Measurements from ENCODE around the gene CTAGE1. TPM values are rescaled to one million over a fixed set of nuclear protein-coding genes. Genes with fewer than 3 reads are reported as not detected.
"Not testable (repeated sequence)": the region's sequence is repeated elsewhere in the genome, so short reads cannot be mapped to it uniquely, and the experiment has no call there.

CTAGE1 gene, protein sequence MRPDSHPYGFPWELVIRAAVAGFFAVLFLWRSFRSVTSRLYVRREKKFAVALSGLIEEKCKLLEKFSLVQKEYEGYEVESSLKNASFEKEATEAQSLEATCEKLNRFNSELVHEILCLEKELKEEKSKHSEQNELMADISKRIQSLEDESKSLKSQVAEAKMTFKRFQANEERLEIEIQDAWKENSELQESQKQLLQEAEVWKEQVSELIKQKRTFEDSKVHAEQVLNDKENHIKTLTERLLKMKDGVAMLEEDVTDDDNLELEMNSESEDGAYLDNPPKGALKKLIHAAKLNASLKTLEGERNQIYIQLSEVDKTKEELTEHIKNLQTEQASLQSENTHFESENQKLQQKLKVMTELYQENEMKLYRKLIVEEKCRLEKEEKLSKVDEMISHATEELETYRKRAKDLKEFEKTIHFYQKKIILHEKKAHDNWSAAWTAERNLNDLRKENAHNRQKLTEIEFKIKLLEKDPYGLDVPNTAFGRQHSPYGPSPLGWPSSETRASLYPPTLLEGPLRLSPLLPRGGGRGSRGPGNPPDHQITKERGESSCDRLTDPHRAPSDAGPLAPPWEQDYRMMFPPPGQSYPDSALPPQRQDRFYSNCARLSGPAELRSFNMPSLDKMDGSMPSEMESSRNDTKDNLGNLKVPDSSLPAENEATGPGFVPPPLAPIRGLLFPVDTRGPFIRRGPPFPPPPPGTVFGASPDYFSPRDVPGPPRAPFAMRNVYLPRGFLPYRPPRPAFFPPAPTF
- 8.9 TPM for total RNA-seq (ENCODE audit: insufficient read depth, low replicate concordance)

DNA sequence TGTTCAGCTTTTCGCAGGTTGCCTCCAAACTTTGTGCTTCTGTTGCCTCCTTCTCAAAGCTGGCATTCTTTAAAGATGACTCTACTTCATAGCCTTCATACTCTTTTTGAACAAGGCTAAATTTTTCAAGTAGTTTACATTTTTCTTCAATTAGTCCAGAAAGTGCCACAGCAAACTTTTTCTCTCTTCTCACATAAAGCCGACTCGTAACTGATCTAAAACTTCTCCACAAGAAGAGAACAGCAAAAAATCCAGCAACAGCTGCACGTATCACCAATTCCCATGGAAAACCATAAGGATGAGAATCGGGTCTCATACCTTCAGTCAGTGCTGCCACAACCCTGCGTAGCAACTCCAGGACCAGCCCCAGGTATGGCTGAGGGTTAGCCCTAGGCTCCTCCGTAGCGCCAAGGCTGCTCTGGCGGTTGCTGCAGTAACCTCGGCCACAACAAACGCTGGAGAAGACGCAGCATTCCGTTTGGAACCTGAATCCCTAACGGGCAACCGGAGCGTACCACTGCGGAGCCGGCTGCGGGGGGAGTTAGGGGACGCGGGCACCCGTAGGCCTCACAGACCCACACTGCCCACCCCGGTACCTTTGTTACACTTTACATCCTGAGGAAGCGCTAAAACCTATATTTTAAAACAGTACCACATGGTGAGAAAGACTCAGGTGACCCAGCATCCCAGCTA is at the start of gene CTAGE1:
CTAGE1 (minus strand) TSS at position 420 of the 693 bp plus-strand sequence; CDS start at position 316, 104 bp downstream.
- no peak for DNase-seq (ENCODE audit: low spot score)

DNA sequence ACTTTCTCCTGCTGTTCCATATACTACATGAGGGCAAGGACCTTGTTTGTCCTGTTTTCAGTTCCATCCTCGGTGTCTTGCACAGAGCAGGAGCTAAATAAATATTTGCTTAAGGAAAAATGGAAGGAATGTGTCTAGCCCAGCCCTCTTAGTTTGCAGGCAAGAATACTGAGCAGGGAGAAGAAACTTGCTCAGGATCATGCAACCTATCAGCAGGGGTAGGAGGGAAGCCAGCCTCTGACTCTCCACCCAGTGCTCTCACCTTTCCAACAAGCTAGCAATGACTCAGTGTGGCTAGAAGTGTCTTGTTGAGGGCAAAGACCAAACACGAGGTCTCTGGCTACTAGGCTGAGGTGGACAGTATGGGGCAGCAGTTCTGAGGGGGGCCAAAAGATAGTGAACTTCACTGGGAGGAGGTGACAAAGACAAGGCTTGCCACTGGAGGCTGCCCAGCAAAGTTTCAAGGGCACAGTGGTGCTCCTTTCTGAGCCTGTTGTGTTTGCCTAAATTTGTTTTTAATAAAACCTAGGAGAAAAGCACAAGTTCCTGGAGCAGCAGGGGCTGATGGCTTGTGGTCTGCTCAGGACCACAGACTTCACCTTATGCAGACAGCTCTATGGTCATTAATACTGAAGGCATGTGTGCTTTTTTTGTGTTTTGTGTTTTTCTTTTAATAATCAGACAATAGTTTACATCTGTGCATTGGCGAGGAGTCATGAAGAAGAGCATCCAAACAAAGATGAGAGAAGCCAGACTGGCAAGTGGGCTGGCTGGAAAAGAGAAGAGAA is 49.1 kb upstream of the CTAGE1 start:
- DNase-seq (ENCODE audit: low spot score) = peak; percentile 74

DNA sequence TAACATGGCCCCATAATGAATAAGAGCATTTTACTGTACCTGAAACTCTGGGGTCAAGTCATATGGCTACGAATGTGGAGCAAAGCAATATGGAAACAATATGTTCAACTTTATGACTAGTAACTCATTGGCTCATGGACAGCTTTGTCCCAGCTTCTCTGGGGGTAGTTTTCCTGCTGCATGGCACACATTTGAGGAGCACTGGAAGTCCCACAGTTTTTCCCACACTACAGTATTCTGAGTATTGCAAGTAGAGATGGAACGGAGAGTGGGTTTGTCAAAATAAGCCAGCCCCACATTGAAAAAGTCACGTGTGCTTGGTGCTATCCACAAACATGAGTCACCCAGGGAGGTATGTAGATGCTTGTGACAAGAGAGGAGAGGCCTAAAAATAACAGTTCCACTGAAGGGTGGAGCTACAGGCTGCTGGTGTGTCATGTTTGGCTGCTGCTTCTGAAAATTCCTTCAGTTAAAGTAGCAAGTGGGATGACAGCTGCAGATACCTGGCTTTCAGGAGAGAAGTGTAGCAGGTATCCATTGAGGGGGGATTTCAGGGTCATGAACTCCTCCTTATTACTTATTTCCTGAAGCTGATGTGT is 48.2 kb upstream of the CTAGE1 start:
- peak; percentile 92 for DNase-seq (ENCODE audit: low spot score)

DNA sequence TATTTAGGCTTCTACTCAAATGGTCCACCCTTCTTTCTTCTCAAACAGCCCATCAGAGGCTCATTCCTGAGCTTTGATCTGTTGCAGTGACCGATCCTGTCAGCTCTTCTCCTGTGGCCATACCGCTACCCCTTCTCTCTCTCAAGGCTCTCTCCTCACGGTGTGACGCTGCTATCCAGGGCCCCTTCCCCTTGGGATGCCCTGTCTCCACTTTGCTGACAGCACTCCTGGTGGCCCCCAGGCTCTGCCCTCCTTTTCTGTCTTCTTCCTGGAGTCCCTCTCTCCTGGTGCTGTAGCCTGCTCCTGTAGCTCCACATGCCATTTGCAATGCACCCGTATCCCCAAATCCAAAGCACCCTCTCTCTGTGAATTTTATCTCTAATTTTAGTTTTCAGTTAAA is 45.4 kb upstream of the CTAGE1 start:
- DNase-seq (ENCODE audit: low spot score) = no peak

DNA sequence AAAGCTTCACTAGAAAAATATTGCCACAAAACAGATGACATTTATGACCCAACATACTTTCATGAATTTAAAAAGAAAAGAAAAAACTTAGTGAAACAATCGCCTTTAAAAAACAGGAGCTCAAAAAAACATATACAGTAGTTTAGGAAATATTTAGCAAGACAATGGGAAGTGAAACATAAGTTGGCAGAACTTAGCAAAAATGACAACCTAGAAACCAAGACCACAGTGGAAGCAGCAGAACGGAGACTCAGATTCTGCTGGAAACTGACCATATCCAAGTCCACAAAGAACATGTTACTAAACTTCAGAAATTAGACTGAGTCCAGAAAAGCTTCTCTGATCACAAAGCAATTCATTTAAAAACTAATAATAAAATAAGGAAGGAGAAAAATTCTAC is 41.8 kb upstream of the CTAGE1 start:
- no peak for DNase-seq (ENCODE audit: low spot score)

DNA sequence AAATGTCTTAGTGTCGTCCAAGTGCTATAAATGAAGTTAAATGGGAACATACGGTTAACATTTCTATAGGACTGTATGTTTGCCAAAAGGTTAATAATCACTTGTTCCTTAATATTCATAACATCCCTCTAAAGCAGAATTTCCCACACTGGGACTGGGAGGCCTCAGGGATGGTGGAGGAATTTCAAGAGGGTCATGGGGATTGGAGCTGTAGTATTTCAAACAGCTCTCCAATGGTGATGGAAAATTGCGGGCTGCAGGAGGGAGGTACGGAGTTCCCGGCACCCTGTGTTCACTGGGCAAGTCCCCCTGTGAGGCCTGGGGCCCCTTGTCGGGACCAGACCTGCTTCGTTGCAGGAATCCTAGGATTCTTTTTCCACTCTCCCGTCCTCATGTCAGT is 39.8 kb upstream of the CTAGE1 start:
- DNase-seq (ENCODE audit: low spot score) = no peak

DNA sequence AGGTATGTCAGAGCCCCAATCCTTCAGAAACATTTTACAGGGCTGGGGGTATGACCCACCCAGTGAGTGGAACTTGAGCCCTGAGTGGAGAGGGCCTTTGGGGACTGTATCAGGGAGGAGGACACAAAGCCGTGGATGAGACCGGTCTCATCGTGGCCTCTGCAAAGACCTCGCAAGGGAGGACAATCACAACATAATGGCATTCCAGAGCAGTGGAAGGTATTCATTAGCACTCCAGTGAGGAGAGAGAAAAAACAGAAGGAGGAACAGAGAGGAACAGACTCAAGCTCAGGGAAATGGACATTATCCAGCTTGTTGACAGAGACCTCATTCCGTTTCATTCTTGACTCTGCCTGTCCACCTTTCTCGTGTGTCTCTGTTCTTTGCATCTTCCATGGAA is 38.8 kb upstream of the CTAGE1 start:
- DNase-seq (ENCODE audit: low spot score) = no peak

DNA sequence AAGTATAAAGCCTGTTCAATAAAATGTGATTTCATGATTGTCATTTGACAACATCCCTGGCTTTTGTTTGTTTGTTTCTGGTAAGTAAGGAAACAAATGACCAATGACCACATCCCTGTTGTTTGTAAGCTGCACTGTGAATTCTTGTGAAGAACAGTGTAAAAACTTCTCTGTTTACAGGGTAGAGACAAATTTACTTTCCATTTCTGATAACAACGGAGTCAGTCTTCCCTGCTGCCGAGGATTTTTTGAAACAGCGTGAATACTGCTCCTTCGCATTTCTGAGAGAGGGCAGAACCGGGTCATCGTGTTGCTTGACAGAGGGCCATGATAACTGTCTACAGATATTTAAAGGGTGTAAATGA is 38.4 kb upstream of the CTAGE1 start:
- DNase-seq (ENCODE audit: low spot score) = peak; percentile 64

DNA sequence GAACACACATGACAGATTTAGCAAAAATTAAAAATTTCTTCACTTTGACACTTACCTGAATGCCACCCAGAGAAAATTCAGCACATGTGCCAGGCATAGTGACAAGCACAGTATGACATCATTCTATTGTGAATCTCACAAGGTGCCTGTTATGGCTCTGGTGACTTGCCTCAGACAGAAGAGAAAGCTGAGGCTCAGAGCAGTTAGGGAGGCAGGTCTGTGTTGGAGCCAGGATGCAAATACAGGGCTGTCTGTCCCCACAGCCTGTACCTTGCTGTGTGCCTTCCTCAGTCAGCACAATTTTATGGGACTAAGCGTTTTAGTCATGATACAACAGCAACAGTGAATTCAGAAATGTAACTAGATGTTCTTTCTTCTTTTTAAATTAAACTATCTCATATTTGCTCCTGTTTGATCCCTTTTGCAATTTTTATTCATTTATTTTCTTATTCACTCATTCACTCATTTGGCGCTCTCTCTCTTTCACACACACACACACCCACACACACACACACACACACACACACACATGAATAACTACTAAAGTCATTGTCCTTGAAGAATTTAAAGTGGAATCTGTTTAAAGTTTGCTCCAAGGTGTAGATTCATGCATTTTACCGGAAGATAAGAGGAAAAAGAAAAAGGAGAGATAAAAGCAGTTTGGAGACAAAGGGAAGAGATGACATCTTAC is 37.9 kb upstream of the CTAGE1 start:
- no peak for DNase-seq (ENCODE audit: low spot score)

DNA sequence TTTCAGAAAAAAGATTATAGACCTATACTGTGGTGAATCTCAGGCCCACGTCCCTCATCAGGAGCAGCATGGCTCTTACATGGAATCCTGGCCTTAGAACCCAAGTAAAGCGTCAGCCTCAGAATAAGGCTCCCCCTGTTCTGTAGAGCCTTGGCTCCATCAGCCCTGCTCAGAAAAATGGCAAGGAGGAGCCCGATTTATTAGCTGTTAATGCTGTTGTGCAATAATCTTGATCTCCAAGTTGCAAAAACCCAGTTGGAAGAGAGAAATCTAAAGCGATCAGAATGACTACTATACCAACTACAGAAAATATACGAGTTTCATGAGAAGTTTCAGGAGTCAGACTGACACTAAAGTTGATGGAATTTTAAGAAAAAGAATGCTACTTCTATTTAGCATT is 35.6 kb upstream of the CTAGE1 start:
- DNase-seq (ENCODE audit: low spot score) = peak; percentile 91

DNA sequence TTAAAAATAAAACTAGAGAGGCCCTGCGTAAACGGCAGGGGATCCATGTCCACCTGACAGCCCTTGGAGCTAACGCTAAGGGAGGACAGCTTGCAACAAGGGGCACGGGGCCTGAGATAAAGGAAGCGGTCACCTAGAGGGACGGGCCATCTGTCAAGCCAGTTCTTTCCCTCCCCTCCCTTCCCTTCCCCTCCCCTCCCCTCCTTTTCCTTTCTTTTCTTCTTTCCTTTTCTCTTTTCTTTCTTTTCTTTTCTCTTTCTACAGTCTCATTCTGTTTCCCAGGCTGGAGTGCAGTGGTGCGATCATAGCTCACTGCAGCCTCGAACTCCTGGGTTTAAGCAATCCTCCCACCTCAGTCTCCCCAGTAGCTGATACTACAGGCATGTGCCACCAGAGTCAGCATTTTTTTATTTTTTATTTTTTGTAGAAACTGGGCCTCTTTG is 34.5 kb upstream of the CTAGE1 start:
- no peak for DNase-seq (ENCODE audit: low spot score)

DNA sequence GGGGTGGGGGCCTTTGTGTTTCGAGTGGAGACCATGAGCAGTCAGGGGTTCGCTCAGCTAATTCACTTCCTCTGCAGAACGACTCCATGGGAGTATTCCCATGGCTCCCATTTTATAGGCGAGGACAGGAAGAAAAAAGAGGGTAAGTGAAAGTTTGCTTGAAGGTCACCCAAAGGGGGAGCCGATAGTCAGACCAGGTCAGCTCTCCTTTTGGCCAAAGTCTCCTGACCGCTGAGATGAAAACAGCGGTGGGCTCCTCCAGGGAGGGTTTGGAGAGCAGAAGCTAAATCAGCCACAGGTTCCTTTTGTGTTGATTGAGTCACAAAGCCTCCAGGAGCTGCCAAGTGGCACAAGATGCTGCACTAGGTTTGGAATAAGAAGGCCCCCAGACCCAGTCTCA is 34.1 kb upstream of the CTAGE1 start:
- DNase-seq (ENCODE audit: low spot score) = no peak

DNA sequence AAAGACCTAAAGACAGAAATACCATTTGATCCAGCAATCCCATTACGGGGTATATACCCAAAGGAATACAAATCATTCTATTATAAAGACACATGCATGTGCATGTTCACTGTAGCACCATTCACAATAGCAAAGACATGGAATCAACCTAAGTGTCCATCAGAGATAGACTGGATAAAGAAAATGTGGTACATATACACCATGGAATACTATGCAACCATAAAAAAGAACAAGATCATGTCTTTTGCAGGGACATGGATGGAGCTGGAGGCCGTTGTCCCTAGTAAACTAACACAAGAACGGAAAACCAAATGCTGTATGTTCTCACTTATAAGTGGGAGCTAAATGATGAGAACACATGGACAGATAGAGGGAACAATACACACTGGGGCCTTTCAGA is 33.1 kb upstream of the CTAGE1 start:
- not testable (repeated sequence) for DNase-seq (ENCODE audit: low spot score)

DNA sequence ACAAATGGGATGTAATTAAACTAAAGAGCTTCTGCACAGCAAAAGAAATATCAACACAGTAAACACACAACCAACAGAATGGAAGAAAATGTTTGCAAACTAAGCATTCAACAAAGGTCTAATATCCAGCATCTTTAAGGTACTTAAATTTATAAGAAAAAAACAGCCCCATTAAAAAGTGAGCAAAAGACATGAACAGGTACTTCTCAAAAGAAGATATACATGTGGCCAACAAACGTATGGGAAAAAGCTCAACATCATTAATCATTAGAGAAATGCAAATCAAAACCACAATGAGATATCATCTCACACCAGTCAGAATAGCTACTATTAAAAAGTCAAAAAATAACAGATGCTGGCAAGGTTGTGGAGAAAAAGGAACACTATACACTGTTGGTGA is 32.6 kb upstream of the CTAGE1 start:
- not testable (repeated sequence) for DNase-seq (ENCODE audit: low spot score)

DNA sequence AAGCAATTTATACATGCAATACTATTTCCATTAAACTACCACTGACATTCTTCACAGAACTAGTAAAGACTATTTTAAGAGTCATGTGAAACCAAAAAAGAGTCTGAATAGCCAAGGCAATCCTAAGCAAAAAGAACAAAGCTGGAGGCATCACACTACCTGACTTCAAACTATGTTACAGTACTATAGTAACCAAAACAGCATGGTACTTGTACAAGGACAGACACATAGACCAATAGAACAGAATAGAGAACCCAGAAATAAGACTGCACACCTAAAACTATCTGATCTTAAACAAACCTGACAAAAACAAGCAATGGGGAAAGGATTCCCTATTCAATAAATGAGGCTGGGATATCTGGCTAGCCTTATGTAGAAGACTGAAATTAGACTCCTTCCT is 32.0 kb upstream of the CTAGE1 start:
- DNase-seq (ENCODE audit: low spot score) = not testable (repeated sequence)

DNA sequence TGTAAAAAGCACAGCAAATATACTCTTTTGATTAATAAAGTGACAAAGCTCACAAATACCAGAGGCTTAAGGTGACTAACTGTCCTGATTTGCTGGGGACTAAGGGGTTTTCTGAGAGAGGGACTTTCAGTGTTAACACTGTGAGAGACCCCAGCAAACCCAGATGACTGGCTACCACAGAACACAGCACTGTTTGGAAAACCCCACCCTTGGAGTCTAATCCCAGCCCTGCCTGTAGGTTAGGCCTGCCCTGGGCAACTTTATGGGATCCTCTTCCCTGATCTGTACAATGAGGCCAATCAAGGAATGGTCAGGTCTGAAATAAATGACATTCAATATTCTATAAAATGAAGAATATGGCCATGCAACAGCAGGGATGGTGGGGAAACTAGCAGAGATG is 30.5 kb upstream of the CTAGE1 start:
- DNase-seq (ENCODE audit: low spot score) = no peak

DNA sequence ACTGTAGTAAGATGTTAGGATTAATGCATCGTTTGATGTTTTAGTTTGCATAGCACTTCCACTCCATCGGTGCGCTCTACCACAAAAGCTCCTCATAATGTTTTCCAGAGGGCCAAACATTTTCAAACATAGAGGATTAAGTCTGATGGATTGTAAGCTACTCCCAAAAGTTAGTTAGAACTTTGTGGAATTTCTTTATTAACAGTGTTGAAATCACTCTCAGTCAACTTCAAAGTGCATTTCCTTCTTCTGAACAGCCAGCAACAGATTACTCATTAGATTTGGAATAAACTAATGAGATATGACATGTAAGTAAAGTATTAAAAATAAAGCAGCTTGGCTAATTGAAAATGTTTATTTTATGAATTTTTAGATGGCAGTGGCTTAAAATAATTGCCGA is 30.1 kb upstream of the CTAGE1 start:
- DNase-seq (ENCODE audit: low spot score) = peak; percentile 63

DNA sequence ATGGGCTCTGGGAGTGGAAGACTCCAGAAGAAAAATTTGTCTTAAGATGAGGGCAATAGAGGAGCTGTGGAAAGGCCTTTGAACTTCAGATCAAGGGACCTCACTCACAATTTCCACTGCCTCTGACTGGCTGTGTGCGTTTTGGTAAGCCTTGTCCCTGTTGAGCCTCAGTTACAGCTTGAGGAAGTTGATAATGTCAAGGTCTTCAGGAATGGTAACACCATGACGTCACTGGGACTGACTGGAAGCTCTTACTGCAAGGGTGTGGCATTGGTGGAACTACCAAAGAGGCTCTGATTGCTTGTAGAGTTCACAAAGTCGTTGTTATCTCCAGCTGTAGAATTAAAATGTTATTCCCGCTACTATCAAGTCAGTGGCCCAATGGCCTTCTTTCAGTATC is 29.2 kb upstream of the CTAGE1 start:
- DNase-seq (ENCODE audit: low spot score) = no peak

DNA sequence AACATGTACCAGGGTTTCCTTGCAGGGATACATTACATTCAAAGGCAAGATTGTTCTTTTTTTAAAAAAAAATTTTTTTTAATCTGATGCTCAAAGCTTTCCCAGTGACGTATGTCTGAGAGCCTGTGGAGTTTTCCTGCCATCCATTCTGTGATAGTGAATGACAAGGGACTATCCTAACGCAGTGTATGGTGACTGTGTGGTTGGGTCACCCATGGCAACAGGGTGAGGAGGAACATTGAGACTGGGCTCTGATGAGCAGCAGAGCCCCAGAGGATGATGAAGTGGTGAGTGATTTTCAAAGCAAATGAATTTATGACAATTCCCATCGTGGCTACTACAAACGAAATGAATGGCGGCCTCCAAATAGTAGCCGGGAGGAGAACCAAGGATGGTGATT is 28.6 kb upstream of the CTAGE1 start:
- DNase-seq (ENCODE audit: low spot score) = no peak

DNA sequence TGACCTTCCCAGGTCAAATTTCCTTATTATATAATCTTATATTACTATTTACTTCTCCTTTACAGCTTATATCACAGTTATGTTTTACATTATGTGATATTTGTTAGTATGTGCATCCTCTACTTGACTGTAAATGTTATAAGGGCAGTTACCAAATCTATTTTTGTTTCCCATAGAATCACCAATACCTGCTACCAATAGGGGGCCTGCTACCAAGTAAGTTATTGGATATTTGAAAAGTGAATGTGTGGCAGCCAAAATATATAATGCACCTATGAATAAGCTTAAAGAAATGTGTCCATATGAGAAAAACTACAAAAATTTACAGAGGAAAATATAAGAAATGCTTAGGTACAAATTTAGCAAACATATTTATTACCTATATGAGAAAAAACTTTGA is 23.9 kb upstream of the CTAGE1 start:
- no peak for DNase-seq (ENCODE audit: low spot score)

DNA sequence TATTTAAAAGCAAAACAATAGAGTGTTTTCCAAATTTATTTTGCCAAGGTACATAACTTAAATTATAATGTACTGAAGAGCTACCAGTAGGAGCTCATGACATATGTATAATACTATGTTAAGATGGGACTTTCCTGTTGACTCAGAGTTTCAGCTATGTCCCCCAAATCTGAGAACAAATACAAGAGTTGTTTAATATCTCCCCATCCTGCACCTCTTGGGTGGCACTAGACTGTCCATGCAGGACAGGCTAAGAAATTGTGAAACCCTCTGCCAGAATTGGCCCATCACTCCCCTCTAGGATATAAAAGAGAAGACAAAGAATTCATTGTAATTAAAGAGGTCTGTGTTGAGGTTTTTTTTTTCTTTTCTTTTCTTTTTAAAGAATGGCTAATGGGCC is 21.7 kb upstream of the CTAGE1 start:
- no peak for DNase-seq (ENCODE audit: low spot score)

Data from umbilical cord (tissue), 2 donors.